Measurements from ENCODE around the gene CLDN24.

DNA sequence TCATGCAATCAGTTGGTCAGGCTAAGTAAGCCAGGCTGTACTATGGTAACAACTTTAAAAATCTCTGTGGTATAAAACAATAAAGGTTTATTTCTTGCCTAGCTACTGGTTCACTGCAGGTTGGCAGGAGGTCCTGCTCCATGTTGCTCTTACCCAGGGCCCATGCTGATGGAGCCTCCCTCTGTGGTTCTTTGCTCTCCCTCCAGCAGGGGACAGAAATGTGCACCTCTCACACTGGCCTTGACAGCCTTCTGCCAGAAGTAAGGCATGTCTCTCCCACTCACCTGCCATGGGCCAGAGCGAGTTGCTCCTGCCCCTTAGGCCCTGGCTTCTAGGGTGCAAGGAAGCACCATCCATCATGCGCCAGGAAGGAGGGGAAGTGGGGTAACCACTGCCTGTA lies 33.3 kb downstream of the CLDN24 start:
- TF ChIP-seq, protein P1, sequence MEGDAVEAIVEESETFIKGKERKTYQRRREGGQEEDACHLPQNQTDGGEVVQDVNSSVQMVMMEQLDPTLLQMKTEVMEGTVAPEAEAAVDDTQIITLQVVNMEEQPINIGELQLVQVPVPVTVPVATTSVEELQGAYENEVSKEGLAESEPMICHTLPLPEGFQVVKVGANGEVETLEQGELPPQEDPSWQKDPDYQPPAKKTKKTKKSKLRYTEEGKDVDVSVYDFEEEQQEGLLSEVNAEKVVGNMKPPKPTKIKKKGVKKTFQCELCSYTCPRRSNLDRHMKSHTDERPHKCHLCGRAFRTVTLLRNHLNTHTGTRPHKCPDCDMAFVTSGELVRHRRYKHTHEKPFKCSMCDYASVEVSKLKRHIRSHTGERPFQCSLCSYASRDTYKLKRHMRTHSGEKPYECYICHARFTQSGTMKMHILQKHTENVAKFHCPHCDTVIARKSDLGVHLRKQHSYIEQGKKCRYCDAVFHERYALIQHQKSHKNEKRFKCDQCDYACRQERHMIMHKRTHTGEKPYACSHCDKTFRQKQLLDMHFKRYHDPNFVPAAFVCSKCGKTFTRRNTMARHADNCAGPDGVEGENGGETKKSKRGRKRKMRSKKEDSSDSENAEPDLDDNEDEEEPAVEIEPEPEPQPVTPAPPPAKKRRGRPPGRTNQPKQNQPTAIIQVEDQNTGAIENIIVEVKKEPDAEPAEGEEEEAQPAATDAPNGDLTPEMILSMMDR (IDR thresholded peaks at IDR 0.05; ENCODE audit: insufficient read depth, low read depth, low read length): no peak
- TF ChIP-seq EZH2 (IDR thresholded peaks at IDR 0.05; ENCODE audit: insufficient read depth, low read length): no peak
